Measurements from ENCODE around the gene FYN. TPM values are rescaled to one million over a fixed set of nuclear protein-coding genes. Genes with fewer than 3 reads are reported as not detected.

Gene FYN
- polyA plus RNA-seq, 1 donor = 127 TPM

GRCh38 chr6:111880181-111880888, 7.1 kb upstream of the FYN start:
- no peak for DNase-seq (ENCODE audit: low read depth)

- no peak for DNase-seq (ENCODE audit: low read depth)
These were observed 2.5 kb upstream of the FYN start for GRCh38 chr6:111875741-111876140.

- DNase-seq (ENCODE audit: low read depth) = no peak
These were observed 768 bp upstream of the FYN start for GRCh38 chr6:111874025-111874415.

GRCh38 chr6:111872401-111873177, 663 bp downstream of the FYN start:
- no peak for DNase-seq (ENCODE audit: low read depth)

GRCh38 chr6:111871725-111872400, 1.4 kb downstream of the FYN start:
- DNase-seq (ENCODE audit: low read depth) = no peak

- no peak for DNase-seq (ENCODE audit: low read depth)
These were observed 2.0 kb downstream of the FYN start for GRCh38 chr6:111871207-111871606.

- no peak for DNase-seq (ENCODE audit: low read depth)
These were observed 2.5 kb downstream of the FYN start for GRCh38 chr6:111870742-111871064.

GRCh38 chr6:111870051-111870741, 3.1 kb downstream of the FYN start:
- DNase-seq (ENCODE audit: low read depth) = no peak

GRCh38 chr6:111866857-111867256, 6.4 kb downstream of the FYN start:
- DNase-seq (ENCODE audit: low read depth) = no peak

GRCh38 chr6:111865909-111866546, 7.2 kb downstream of the FYN start:
- no peak for DNase-seq (ENCODE audit: low read depth)

- no peak for DNase-seq (ENCODE audit: low read depth)
These were observed 8.1 kb downstream of the FYN start for GRCh38 chr6:111865049-111865585.

GRCh38 chr6:111864138-111865048, 8.9 kb downstream of the FYN start:
- no peak for DNase-seq (ENCODE audit: low read depth)

GRCh38 chr6:111862741-111863140, 10.5 kb downstream of the FYN start:
- no peak for DNase-seq (ENCODE audit: low read depth)

GRCh38 chr6:111862314-111862713, 10.9 kb downstream of the FYN start:
- no peak for DNase-seq (ENCODE audit: low read depth)

- no peak for DNase-seq (ENCODE audit: low read depth)
These were observed 11.8 kb downstream of the FYN start for GRCh38 chr6:111861431-111861885.

- no peak for DNase-seq (ENCODE audit: low read depth)
These were observed 14.9 kb downstream of the FYN start for GRCh38 chr6:111858347-111858746.

GRCh38 chr6:111857674-111858337, 15.4 kb downstream of the FYN start:
- no peak for DNase-seq (ENCODE audit: low read depth)

- no peak for DNase-seq (ENCODE audit: low read depth)
These were observed 17.5 kb downstream of the FYN start for GRCh38 chr6:111855753-111856152.

GRCh38 chr6:111854683-111855082, 18.6 kb downstream of the FYN start:
- DNase-seq (ENCODE audit: low read depth) = no peak

GRCh38 chr6:111852725-111853124, 20.5 kb downstream of the FYN start:
- no peak for DNase-seq (ENCODE audit: low read depth)

All from forelimb muscle (tissue), 1 donor.